Endodermal cell (in vitro differentiated cells): Measurements from ENCODE around the gene IP6K3. TPM values are rescaled to one million over a fixed set of nuclear protein-coding genes. Genes with fewer than 3 reads are reported as not detected.

ENCODE experiments used
- DNase-seq: peaks from one replicate; pipeline ENCODE4 v3.0.0-alpha.2; 2017
- H3K27ac ChIP-seq: 2 replicates; pipeline ENCODE4 v1.5.1; 2013; ENCODE audit warnings: mild to moderate bottlenecking, low read depth, low read length, moderate library complexity
- H3K27me3 ChIP-seq: 2 replicates; pipeline ENCODE4 v1.6.1; 2013; ENCODE audit warnings: mild to moderate bottlenecking, low read length, moderate library complexity; ENCODE audit not compliant: insufficient read depth, control insufficient read depth, poor library complexity, severe bottlenecking
- H3K36me3 ChIP-seq: 2 replicates; pipeline ENCODE4 v1.7.0; 2013; ENCODE audit warnings: mild to moderate bottlenecking, low read length, moderate library complexity; ENCODE audit not compliant: control insufficient read depth, insufficient read depth
- H3K4me1 ChIP-seq: one replicate; pipeline ENCODE4 v1.7.0; 2013; ENCODE audit warnings: low read length; ENCODE audit not compliant: control insufficient read depth, insufficient read depth
- H3K4me3 ChIP-seq: 2 replicates; pipeline ENCODE4 v1.5.1; 2013; ENCODE audit warnings: mild to moderate bottlenecking, low read length, moderate library complexity
- H3K9ac ChIP-seq: 2 replicates; pipeline ENCODE4 v1.6.1; 2013; ENCODE audit warnings: mild to moderate bottlenecking, low read length, moderate library complexity; ENCODE audit not compliant: poor library complexity, severe bottlenecking; ENCODE audit errors: extremely low read depth
- H3K9me3 ChIP-seq: 2 replicates; pipeline ENCODE4 v1.6.1; 2013; ENCODE audit warnings: mild to moderate bottlenecking, low read length, moderate library complexity; ENCODE audit not compliant: control insufficient read depth
- H3K27ac Mint-ChIP-seq: 2 replicates; pipeline ENCODE4 v1.8.0; 2020; ENCODE audit warnings: mixed read lengths
- H3K27me3 Mint-ChIP-seq: 2 replicates; pipeline ENCODE4 v1.8.0; 2021; ENCODE audit warnings: mild to moderate bottlenecking, mixed read lengths; ENCODE audit not compliant: insufficient read depth
- H3K36me3 Mint-ChIP-seq: 2 replicates; pipeline ENCODE4 v1.8.0; 2020; ENCODE audit warnings: low read depth, mixed read lengths
- H3K4me1 Mint-ChIP-seq: 2 replicates; pipeline ENCODE4 v1.8.0; 2020; ENCODE audit warnings: mixed read lengths
- H3K4me3 Mint-ChIP-seq: 2 replicates; pipeline ENCODE4 v1.8.0; 2020; ENCODE audit warnings: mild to moderate bottlenecking, moderate library complexity, mixed read lengths
- H3K9me3 Mint-ChIP-seq: 2 replicates; pipeline ENCODE4 v1.8.0; 2020; ENCODE audit warnings: mild to moderate bottlenecking, mixed read lengths
- WGBS, 2 experiments: methylation state at CpG; one replicate each; pipeline versions ENCODE4 v1.1.5 to v1.1.7; 2013; ENCODE audit warnings: missing lambda C conversion rate in 2 of 2, mixed read lengths in 1 of 2; ENCODE audit not compliant: insufficient coverage in 1 of 2, insufficient read length in 1 of 2; 5-methylcytosine and 5-hydroxymethylcytosine counted together
- total RNA-seq, 2 donors: library from RNA; stranded (reverse); fragmentation: NEBNext Ultra II Directional in 1 of 2; extraction: Animal tissue kit (Norgen Biotek cat#: 25700) in 1 of 2; gene quantifications; 2 replicates in 1 of 2; 3 replicates in 1 of 2; pipeline ENCODE4 v1.2.1, GENCODE V29; 2021
- TF ChIP-seq, protein P1 (sequence below): fragments of 200-600 bp; sonication (generic); conservative IDR thresholded peaks from 2 replicates; pipeline ENCODE4 v1.5.0; 2021; ENCODE audit warnings: antibody characterized with exemption, mild to moderate bottlenecking

The IP6K3 gene
- total RNA-seq, 2 donors from 2014 or later: not detected

DNA sequence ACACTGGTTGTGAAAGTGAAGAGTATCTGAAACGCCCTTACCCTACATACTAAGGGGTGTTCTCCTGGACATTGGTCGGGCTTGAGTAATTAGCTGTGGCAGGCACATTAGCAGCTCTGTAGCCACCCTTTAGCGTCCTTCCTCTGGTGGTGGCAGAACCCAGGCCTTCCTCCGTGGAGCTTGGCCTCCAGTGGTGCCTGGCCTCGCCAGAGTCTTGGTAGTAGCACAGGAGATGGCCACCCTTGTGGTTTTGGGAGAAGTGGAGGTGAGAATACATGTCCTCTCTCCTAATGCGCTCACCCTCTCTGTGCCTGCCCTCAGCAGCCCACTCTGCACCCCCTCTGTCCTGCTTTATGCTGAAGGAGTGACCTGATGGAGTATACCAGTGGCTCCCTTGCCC lies 17.6 kb downstream of the IP6K3 start:
- Mint-ChIP-seq H3K27ac (no peak overlapping the region), H3K27me3 (peaks cover 1% of the 10 kb centered on the region), H3K9me3 (no peaks in the 10 kb centered on the region), H3K4me1 (peaks cover 18% of the 10 kb centered on the region), H3K4me3 (no peak overlapping the region), H3K36me3 (no peaks in the 10 kb centered on the region)
- TF ChIP-seq, protein P1, sequence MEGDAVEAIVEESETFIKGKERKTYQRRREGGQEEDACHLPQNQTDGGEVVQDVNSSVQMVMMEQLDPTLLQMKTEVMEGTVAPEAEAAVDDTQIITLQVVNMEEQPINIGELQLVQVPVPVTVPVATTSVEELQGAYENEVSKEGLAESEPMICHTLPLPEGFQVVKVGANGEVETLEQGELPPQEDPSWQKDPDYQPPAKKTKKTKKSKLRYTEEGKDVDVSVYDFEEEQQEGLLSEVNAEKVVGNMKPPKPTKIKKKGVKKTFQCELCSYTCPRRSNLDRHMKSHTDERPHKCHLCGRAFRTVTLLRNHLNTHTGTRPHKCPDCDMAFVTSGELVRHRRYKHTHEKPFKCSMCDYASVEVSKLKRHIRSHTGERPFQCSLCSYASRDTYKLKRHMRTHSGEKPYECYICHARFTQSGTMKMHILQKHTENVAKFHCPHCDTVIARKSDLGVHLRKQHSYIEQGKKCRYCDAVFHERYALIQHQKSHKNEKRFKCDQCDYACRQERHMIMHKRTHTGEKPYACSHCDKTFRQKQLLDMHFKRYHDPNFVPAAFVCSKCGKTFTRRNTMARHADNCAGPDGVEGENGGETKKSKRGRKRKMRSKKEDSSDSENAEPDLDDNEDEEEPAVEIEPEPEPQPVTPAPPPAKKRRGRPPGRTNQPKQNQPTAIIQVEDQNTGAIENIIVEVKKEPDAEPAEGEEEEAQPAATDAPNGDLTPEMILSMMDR: no peak
- DNase-seq: no peak
- no peak overlapping the region for H3K9ac ChIP-seq
- no peaks in the 10 kb centered on the region for H3K36me3 ChIP-seq
- H3K27ac ChIP-seq: no peak overlapping the region
- WGBS, 2 experiments: 95 to 100% methylated on average over 4 to 6 of the region's 6 CpGs
- H3K4me1 ChIP-seq: no peaks in the 10 kb centered on the region
- no peak overlapping the region for H3K4me3 ChIP-seq
- H3K27me3 ChIP-seq: no peaks in the 10 kb centered on the region
- H3K9me3 ChIP-seq: no peaks in the 10 kb centered on the region

GRCh38 chr6:33728438-33728837 lies 18.3 kb downstream of the IP6K3 start:
- no peak for DNase-seq
- Mint-ChIP-seq H3K4me3 (no peak overlapping the region), H3K27ac (no peak overlapping the region), H3K4me1 (peaks cover 18% of the 10 kb centered on the region), H3K9me3 (no peaks in the 10 kb centered on the region), H3K27me3 (peaks cover 4% of the 10 kb centered on the region), H3K36me3 (no peaks in the 10 kb centered on the region)
- no peaks in the 10 kb centered on the region for H3K9me3 ChIP-seq
- H3K27me3 ChIP-seq: no peaks in the 10 kb centered on the region
- TF ChIP-seq, protein P1: no peak
- no peak overlapping the region for H3K4me3 ChIP-seq
- H3K36me3 ChIP-seq: no peaks in the 10 kb centered on the region
- WGBS, 2 experiments: 92 to 98% methylated on average over 6 to 11 of the region's 11 CpGs
- no peak overlapping the region for H3K9ac ChIP-seq
- H3K4me1 ChIP-seq: no peaks in the 10 kb centered on the region
- no peak overlapping the region for H3K27ac ChIP-seq

DNA sequence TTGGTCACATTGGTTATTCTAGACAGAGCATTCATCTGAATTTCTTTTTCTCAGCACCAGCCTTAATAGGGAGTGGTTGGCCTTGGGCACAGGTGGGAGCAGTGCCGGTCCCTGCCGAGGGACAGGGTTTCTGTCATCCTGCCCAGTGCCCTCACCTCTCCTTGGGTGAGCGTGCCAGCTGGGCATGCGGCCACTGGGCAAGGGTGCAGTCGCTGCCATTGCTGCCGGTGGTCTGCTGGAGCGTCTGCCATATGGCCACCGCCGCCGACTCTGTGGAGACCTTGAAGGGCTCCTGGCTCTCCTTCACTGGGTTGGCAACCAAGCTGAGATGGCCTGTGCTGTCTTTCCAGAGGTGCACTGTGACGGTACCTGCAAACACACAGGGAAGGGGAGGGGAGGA lies 18.8 kb downstream of the IP6K3 start:
- WGBS, 2 experiments: 96% methylated on average over 11 of the region's 11 CpGs
- no peaks in the 10 kb centered on the region for H3K36me3 ChIP-seq
- H3K27ac Mint-ChIP-seq: no peak overlapping the region
- H3K4me1 ChIP-seq: no peaks in the 10 kb centered on the region
- no peaks in the 10 kb centered on the region for H3K27me3 ChIP-seq
- H3K4me3 ChIP-seq: no peak overlapping the region
- H3K36me3 Mint-ChIP-seq: no peaks in the 10 kb centered on the region
- H3K27ac ChIP-seq: no peak overlapping the region
- H3K9me3 ChIP-seq: no peaks in the 10 kb centered on the region
- TF ChIP-seq, protein P1: no peak
- DNase-seq: no peak
- no peak overlapping the region for H3K9ac ChIP-seq
- H3K9me3 Mint-ChIP-seq: no peaks in the 10 kb centered on the region
- no peak overlapping the region for H3K4me3 Mint-ChIP-seq
- H3K27me3 Mint-ChIP-seq: peaks cover 7% of the 10 kb centered on the region
- H3K4me1 Mint-ChIP-seq: peaks cover 18% of the 10 kb centered on the region
